Cardiac fibroblast (primary cell): ENCODE results near the gene AP3B1.

Experiments used
- DNase-seq, 2 donors: peaks; one replicate each; pipeline versions ENCODE4 v3.0.0 to v3.0.0-alpha.2; 2010; ENCODE audit warnings: low read depth in 2 of 2
- H3K4me3 ChIP-seq, 2 donors: replicated peaks in 1 of 2; 1 replicate in 1 of 2; 2 replicates in 1 of 2; pipeline ENCODE4 v1.5.1; 2011; ENCODE audit warnings: low read depth in 2 of 2, low read length in 2 of 2, mild to moderate bottlenecking in 2 of 2, moderate library complexity in 1 of 2
- TF ChIP-seq, protein P1 (sequence below): IDR thresholded peaks from one replicate; pipeline ENCODE4 v1.5.1; 2011; ENCODE audit warnings: low read depth, mild to moderate bottlenecking, low read length, inconsistent platforms

AP3B1 gene

DNA sequence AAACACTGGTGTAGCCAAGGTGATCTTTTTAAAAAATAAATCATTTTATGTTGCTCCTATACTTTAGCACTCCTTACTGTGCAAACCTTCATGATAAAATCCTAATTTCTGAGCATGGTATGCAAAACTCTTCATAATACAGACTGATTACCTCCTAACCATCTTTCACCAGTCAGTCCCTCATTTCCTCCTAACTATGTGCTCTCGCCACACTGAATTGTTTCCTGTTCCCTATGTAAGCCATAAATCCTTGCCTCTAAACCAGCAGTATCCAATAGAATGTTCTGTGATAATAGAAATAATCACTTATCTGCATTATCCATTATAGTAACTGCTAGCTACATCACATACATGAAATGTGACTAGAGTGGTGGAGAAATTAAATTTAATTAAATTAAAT lies 10.7 kb downstream of the AP3B1 start:
- no peak overlapping the region for H3K4me3 ChIP-seq
- TF ChIP-seq, protein P1, sequence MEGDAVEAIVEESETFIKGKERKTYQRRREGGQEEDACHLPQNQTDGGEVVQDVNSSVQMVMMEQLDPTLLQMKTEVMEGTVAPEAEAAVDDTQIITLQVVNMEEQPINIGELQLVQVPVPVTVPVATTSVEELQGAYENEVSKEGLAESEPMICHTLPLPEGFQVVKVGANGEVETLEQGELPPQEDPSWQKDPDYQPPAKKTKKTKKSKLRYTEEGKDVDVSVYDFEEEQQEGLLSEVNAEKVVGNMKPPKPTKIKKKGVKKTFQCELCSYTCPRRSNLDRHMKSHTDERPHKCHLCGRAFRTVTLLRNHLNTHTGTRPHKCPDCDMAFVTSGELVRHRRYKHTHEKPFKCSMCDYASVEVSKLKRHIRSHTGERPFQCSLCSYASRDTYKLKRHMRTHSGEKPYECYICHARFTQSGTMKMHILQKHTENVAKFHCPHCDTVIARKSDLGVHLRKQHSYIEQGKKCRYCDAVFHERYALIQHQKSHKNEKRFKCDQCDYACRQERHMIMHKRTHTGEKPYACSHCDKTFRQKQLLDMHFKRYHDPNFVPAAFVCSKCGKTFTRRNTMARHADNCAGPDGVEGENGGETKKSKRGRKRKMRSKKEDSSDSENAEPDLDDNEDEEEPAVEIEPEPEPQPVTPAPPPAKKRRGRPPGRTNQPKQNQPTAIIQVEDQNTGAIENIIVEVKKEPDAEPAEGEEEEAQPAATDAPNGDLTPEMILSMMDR, result no peak
- no peak for DNase-seq

DNA sequence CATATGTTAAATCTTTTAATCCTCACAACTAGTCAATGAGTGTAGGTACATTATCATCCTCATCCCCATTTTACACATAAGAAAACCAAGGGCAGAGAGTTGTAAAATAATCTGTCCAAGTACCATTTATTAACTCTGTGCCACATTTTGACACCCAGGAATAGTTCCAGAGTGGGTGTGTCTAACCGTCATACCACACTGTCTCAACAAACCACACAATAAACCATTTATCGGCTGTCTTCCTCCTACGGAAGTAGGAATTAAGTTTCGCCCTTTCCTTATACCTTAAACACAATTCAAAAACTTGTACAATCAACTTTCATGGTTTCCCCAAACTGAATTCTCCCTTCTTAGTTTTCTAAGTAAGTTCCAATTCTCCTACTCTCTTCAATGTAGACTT lies 11.4 kb downstream of the AP3B1 start:
- H3K4me3 ChIP-seq, result no peak overlapping the region
- TF ChIP-seq, protein P1, result no peak
- no peak for DNase-seq

DNA sequence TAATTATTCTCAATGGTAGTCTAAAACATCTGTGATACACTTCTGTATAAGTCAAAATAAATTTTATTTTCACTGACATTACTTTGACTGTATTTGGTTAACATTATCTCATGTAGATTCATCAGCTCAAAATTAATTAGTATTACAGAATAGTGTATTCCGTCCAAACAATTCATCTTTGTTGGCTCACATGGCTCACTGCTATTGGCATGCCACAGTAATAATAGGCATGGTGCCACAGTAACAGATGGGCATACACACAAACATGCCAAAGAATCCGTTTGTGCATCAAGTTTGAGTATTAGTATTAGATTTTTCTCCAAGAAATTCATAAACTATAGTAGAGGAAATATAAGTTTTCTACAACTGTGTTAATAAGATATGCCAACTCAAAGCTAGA lies 14.2 kb downstream of the AP3B1 start:
- no peak for DNase-seq
- TF ChIP-seq, protein P1, result no peak
- no peak overlapping the region for H3K4me3 ChIP-seq

DNA sequence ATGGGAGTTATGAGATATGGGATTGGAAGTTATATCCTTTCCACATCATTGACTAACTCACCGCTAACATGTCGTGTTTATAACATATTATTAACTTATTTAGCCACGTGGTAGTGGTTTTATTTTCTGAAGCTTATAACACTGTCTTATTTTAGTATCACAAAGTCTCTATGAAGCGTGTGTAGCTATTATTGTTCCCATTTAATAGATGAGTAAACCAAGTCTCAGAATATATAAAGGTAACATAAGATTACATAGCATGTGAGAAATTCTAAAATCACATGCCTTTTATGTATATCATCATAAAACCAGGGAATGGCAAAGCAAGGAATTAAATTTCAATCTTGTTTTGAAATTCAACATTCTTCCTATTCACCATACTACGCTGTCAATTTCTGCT lies 15.3 kb downstream of the AP3B1 start:
- TF ChIP-seq, protein P1, result no peak
- no peak overlapping the region for H3K4me3 ChIP-seq
- no peak for DNase-seq

DNA sequence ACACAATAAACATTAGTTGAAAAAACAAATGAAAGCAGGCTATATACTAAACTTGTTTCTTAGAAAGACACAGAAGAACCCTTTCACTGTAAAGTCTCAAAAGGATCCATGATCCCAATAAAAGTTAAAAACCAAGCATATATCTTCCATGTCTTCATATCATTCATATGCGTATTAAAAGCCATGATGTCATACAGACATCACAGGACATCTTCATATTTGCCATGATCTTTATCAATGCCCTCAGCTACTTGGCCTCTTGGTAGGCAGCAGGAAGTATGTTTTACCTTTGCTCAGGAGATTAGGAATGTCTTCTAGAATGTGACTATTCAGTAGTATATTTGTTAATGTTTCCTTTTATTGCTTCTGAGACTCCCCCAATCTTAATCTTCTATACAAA lies 16.8 kb downstream of the AP3B1 start:
- no peak for DNase-seq
- TF ChIP-seq, protein P1, result no peak
- H3K4me3 ChIP-seq, result no peak overlapping the region

DNA sequence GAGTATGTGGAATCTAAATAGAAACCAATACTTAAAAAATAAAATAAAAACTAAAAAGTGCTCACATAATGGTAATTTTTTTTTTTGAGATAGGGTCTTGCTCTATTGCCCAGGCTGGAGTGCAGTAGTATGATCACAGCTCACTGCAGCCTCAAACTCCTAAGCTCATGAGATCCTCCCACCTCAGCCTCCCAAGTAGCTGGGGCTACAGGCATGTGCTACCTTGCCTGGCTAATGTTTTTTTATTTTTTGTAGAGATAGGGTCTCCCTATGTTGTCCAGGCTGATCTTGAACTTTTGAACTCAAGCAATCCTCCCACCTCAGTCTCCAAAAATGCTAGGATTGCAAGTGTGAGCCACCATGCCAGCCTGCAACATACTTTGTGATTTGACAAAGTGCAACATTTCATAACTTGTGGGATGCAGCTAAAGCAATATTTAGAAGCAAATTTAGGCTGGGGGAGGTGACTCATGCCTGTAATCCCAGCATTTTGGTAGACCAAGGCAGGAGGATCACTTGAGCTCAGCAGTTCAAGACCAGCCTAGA lies 18.4 kb downstream of the AP3B1 start:
- no peak overlapping the region for H3K4me3 ChIP-seq
- peak in 1 of 2 donors; percentile 44 for DNase-seq
- TF ChIP-seq, protein P1, result no peak

DNA sequence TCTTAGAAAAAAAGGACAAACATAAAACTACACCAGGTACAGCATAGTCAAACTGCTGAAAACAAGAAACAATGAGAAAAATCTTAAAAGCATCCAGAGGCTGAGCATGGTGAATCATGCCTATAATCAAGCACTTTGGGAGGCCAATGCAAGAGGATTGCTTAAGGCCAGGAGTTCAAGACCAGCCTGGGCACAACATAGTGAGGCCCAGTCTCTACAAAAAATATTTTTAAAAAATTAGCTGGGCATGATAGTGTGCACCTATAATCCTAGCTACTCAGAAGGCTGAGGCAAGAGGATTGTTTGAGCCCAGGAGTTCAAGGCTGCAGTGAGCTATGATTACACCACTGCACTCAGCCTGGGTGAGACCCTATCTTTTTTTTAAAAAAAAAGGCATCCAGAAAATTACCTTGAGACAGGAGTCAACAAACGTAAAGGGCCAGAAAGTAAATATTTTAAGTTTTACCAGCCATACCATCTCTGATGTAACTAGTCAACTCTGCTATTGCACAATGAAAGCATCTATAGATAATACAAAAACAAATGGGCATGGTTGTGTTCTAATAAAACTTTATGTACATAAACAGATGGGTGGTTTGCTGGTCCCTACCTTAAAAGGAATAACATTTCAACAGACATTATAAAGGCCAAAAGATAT lies 19.8 kb downstream of the AP3B1 start:
- TF ChIP-seq, protein P1, result no peak
- H3K4me3 ChIP-seq, result no peak overlapping the region
- no peak for DNase-seq
